COLO668 (cell line): ENCODE measurements around the gene PHETA1.

ENCODE experiments used
- DNase-seq: peaks from one replicate; lab custom pipeline; 2025; ENCODE audit not compliant: unreplicated experiment; lab: John Stamatoyannopoulos, UW

PHETA1 gene, protein sequence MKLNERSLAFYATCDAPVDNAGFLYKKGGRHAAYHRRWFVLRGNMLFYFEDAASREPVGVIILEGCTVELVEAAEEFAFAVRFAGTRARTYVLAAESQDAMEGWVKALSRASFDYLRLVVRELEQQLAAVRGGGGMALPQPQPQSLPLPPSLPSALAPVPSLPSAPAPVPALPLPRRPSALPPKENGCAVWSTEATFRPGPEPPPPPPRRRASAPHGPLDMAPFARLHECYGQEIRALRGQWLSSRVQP

DNA sequence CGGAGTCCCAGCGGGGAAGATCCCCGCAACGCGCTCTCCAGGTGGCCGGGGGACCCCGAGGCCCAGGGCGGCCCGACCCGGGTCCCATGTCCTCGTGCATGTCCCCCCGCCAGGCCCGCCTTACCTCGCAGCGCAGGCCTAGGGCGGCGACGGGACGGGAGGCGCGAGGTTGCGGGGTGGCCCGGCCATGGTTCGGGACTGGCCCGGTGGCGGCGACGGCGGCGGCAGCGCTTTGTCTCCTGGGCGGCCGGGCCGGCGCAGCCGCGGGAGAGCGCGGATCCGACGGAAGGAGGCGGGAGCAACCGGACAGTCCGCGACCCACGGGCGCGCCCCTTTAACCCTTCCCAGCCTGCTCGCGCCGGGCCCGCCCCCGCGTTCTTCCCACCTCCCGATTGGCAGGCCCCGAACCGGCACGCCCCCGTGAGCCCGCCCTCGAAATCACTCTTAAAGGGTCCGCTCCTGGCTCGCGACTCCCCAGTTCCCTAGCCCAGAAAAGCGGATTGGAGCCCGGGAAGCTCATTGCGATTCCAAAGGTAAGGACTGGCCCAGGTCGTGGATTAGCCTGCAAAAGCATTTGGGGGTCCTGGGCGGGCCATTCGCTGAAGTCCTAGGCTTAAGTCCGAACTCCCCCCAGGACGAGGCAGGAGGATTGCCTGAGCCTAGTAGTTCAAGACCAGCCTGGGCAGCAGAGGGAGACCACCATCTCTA lies at the start of gene PHETA1:
PHETA1 (minus strand) TSS at position 308 of the 708 bp plus-strand sequence. CDS start 5,668 bp downstream, outside the sequence.
- DNase-seq: peak; percentile 85

- no peak for DNase-seq
Measured at GRCh38 chr12:111418594-111418880, 49.6 kb upstream of the PHETA1 start.

- no peak for DNase-seq
Measured at GRCh38 chr12:111417784-111418593, 49.1 kb upstream of the PHETA1 start.

DNA sequence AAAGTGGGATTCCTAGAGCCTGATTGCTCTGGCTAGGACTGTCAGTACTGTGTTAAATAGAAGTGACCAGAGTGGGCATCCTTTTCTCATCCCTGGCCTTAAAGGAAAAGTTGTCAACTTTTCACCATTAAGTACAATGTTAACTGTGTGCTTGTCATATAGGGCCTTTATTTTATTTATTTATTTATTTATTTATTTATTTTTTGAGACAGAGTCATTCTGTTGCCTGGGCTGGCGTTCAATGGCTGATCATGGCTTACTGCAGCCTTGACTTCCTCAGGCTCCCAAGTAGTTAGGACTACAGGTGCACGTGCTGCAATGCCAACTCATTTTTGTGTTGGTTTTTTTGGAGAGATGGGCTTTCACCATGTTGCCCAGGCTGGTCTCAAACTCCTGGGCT lies 48.4 kb upstream of the PHETA1 start:
- DNase-seq: no peak

GRCh38 chr12:111414711-111415252 lies 45.9 kb upstream of the PHETA1 start:
- DNase-seq: no peak

- DNase-seq: no peak
Measured at GRCh38 chr12:111413442-111414086, 44.7 kb upstream of the PHETA1 start.

DNA sequence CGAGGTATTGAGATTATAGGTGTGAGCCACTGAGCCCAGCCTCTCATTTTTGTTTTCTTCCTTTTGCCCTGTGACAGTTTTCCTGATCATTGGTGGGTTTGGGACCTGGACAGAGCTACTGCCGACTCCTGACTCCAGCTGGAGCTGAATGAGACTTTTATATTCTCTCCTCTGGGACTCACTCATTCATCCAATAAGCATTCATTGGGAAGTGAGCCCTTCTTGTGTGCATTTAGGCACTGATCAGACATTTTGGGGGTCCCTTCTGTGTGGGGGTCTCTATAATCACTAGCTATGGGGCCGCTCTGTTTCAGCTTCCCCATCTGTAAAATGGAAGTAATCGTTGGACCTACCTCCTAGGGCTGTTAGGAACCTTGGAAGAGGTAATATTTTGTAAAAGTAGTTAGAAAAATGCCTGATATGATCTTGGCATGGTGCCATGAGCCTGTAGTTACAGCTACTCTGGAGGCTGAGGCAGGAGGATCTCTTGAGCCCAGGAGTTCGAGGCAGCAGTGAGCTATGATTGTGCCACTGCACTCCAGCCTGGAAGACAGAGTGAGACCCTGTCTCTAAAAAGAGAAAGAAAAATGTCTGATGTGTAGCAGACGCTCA lies 44.0 kb upstream of the PHETA1 start:
- DNase-seq: no peak

DNA sequence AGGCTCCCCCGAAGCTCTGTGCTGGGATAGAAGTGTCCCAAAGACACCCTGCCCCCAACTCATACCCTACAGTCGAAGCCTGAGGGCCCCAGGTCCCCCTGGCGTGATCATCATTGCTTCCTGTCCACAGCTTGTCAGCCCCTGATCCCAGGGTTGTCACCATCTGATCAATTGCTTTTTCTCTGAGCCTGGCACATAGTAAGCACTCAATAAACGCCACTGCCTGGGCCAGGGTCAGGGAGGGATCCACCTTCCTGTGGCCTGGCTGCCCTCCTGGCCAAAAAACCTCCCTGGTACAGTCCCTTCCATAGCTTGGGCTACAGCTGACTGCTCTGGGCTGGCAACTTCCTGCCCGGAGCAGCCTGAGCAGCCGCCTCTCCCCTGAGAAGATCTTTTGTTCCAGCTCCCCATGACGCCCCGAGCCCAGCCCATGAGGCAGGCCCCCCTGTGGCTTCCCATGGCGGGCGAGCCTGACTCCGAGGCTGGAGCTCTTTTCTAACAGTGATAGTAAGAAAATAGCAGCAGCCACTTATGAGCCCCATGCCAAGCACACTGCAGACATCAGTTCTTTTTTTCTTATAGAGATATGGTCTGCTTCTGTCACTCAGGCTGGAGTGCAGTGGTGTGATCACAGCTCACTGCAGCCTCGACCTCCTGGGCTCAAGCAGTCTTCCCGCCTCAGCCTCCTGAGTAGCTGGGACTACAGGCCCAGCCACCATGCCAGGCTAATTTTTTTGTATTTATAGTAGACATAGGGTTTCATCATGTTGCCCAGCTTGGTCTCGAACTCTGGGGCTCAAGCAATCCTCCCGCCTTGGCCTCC lies 43.3 kb upstream of the PHETA1 start:
- DNase-seq: peak; percentile 33

DNA sequence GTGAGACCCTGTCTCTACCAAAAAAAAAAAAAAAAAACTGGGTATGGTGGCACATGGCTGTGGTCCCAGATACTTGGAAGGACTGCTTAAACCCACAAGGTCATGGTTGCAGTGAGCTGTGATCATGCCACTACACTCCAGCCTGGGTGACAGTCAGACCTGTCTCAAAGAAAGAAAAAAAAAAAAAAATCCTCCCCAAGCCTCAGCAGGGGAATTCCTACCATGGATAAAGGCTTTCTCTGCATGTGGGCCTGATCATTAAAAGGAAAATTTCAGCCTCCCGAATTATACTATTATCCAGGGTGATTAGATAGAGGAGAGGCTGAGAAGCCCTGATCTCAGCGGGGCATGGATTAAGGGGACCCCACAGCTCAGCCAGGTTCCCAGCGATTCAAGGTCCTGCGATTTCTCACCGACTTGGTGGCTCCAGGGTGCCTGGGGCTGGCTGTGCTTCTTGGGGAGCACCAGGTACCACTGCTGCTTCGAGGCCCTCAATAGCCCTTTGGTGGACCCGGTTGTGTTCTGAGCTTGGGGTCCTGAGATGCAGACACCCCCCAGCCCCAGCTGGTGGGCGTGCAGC lies 42.4 kb upstream of the PHETA1 start:
- no peak for DNase-seq

DNA sequence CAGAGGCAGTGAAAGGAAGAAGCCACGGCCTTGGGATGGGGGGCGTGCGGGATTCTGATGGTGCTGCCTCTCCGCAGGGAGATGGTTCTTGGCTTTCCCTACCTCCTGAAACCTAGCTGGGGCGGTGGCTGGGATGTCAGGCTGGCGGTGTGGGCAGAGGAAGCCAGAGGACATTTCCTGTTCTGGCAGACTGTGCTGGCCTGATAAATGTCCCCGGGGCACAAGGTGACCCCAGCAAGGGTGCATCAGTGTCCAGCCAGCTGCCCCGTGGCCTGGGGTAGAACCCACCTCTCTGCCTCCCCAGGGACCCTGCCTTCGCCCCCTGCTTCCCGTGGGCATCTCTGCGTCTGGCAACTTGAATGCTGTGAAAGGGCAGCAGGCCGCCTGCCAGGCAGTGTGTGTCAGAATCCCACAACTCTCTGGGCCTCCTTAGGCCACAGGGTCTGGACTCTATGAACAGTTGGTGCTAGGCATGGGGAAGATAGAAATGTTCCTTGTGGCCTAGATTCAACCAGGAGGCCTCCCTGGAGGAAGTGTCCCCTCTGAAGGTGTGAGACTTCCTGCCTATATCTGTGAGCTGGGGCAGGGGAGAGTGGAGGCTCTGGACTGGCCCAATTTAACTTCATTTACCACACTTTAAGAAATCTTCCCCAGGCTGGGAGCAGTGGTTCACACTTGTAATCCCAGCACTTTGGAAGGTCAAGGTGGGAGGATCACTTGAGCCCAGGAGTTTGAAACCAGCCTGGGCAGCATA lies 41.7 kb upstream of the PHETA1 start:
- no peak for DNase-seq

GRCh38 chr12:111409780-111410430 lies 41.0 kb upstream of the PHETA1 start:
- no peak for DNase-seq

DNA sequence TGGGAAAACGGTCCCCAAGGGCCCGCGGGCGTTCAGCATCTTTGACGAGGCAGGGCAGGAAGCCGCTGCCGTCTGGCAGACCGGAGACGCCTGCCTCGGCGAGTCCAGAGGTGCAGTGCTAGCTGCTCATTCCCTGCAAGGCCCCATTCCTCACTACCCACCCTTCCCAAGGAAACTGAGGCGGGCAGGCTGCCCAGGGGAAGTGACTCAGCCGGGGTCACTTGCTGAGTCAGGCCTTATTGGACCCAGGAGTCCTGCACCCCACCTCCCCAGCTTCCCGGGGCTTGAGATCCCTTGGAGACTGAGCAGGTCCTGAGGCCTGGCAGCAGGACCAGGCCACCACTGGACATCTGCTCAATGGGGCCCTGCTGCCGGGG lies 40.5 kb upstream of the PHETA1 start:
- no peak for DNase-seq

DNA sequence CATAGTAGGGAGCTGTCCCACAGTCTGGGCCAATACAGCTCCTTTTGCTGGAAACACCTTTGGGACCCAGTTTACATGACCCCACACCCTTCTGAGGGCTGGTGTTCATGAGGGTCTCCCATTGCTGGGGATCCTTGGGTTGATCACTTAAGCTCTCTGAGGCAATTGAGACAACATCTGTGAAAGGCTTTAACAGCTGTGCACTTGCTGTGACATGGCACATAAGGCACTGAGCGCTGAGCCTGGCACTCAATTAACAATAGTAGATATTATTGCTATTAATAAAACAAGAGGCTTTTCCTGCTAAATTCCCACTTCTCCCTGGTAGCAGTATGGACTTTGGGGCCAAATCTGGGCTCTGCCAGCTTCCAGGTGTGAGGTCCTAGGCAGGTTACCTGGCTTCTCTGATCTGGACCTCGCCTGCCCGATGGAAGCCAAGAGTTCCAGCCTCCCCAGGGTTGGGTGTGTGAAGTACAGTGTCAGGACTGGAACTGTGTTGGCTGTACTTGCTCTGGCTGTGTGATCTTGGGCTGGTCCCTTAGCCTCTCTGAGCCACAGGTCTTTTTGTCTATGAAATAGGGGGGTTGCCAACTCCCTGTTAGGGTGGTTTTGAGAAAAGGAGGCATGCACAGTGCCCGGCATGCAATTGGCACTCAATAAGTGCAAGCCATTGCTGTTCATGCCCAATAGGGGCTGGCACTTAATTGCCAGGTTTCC lies 39.9 kb upstream of the PHETA1 start:
- DNase-seq: no peak

DNA sequence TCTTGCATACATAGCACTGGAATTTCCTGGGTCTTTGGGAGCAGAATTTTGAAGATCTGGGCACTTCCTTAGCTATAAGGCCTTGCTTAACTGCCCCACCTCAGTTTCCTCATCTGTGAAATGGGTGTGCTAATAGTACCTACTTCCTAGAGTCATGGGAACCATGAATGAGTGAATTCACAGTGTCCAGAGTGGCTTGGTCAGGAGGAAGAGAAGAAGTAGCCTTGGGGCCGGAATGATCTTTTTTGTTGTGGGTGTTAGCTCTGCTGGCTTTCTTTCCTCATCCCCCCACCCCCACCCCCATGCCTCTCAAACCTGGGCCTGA lies 39.2 kb upstream of the PHETA1 start:
- DNase-seq: no peak

GRCh38 chr12:111407377-111408115 lies 38.7 kb upstream of the PHETA1 start:
- no peak for DNase-seq

DNA sequence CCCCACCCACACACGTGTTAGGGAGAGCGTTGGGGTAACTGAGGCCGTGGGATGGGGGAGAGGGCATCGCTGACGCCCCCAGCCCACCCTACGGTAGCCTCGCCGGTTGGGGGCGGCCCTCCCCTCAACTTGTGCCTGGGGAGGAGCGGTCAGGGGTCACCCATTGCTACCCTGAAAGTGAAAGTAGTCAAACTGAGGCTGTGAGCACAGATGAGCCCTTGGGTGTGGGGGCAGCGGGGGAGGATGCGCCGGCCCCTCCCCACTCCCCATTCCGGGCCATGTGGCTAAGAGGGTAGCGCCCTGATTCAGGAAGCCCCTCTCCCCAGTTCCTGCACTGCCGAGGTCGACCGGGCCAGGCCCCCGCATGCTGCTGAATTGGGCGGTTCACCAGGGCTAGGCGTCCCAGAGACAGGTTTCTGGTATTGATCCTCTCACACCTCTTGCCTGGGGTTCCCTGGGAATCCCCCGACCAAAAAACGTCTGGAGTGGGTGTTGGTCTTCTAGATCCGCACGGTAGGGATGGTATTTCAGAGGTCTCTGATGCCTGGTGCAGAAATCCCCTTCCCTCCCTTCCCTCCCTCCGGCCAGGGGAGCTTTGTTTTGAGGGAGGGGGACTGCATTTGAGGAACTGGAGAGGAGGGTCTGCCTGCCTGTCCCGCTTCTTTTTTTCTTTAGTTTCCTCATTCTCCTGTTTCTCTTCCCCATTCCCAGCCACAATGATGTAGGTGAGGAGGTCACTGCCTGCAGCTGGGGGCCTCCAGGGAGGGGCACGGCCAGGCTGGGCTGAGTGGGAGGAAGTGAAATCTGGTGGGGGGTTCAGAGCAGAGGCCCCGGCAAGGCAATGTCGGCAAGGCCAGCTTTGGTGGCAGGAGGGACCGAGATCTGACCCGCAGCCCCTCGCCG lies 37.8 kb upstream of the PHETA1 start:
- no peak for DNase-seq
